Activated CD4-positive, CD25-positive, alpha-beta regulatory T cell (primary cell): Measurements from ENCODE around the gene TBCD.

Source experiments
- DNase-seq, 4 experiments: peaks; one replicate each; lab custom pipeline; 2025; lab: John Stamatoyannopoulos, UW

TBCD gene

DNA sequence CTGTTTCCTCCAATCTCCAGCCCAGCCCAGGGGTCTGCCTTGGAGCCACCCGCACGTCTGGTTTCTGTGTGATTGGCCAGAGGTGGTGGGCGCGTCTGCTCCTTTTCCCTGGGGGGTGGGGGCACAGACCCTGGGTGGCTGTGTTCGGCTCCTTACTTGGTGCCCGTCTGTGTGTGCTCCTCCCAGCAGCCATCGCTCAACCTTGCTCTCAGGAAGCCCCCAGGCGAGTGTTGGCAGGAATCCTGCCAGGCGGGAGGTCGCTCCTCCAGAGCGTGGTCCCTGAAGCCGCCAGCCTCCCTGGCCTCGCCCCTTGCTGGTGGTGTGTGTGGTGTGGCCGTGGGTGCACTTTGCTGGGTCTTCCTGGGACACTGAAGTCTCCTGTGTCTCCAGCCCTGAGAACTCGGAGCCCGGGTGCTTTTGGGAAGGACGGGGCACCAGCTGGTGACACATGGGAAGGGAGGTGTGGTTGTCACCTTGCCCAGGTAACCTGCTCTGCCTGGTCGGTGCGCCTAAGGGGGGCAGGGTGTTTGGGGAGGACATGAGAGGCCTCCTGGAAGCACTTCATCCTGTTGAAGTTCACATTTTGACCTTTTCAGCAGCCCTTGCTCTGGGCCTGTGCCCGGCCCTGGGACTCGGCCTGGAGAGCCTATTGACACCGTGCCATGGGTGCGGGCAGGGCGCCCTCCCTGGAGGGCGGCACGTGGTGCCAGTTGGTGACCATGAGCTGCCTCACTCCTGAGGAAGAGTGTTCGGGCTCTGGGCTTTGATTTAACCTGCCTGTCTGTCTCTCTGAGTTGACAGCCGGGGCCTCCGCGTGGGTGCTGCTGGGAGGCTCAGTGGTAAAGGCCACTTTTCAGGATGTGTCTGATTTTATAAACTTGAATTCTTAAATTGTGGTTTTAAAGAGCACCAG lies 137.0 kb downstream of the TBCD start:
- DNase-seq, result no peak

GRCh38 chr17:82889496-82890338 lies 137.9 kb downstream of the TBCD start:
- DNase-seq, result no peak

DNA sequence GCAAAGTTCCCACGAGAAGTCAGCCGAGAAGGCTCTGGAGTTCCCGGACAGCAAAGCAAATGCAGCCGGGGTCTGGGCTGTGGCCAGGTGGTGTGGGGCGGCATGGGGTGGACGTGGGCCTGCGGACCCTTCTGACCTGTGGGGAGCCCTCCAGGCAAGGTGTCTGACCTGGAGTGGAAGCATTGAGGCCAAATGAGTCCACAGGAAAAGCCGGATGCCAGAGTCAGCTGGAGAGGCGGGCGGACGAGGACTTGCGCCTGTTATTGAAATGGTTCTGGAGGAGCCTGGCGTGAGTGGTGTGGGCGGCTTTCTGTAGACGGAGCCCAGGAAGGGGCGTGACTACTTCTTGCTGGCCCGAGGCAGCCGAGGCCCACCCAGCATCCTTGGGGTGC lies 138.5 kb downstream of the TBCD start:
- DNase-seq, result no peak

- DNase-seq, result no peak
Observed at GRCh38 chr17:82890926-82891678, 139.2 kb downstream of the TBCD start.

DNA sequence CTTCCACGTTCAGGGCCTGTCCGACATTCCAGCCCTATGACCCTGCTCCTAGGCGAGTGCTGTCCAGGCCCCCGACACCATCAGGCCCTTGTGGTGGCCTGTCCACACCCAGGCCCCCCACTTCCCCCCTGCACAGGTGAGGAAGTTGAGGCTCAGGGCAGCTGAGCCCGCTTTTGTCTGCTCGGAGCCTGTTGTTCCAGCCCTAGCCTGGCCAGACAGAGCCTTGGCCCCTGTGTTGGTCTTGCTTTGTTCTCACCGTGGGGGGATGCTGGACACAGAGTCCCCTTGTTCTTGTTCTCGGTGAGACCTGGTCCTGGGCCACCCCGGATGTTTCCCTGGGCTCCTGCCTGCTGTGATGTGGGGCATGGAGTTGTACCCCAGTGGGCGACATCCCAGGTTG lies 140.0 kb downstream of the TBCD start:
- no peak for DNase-seq

GRCh38 chr17:82892899-82893565 lies 141.2 kb downstream of the TBCD start:
- peak in 2 of 4 experiments; percentile 46 to 55 for DNase-seq

GRCh38 chr17:82893779-82894178 lies 141.9 kb downstream of the TBCD start:
- DNase-seq, result no peak

DNA sequence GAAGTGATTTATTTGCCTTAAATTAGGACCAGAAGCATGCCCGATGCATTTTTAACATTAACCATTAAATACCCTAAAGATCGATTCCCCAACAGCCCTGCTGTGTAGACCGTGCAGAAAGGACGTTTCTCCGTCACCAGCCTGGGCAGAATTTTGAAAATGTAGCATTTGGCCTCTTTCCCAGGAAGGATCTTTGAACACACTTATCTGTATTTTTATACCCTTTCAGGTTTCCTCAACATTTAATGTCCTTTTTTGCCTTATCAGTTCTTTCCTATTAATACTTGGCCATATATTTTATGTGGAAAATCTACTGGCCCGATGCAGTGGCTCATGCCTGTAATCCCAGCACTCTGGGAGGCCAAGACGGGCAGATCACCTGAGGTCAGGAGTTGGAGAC lies 142.5 kb downstream of the TBCD start:
- no peak for DNase-seq

DNA sequence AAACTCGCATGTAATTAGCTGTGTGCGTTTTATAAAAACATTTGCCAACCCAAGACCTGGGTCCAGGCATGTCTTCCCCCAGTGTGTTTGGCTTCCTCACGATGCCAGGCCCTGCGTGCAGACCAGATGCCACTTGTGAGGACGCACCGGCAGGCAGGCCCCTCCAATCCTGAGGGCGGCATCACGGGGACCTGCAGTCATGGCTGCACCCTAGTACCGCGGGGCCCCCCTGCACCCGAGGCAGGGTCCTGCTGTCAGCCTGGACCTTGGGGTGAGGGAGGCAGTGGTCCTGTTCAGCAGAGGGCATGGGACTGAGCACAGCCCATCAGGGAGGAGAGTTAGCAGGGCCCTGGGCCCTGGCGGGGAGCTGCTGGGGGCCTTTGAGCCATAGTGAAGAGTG lies 143.2 kb downstream of the TBCD start:
- no peak for DNase-seq

GRCh38 chr17:82896071-82897000 lies 144.5 kb downstream of the TBCD start:
- DNase-seq, result no peak

GRCh38 chr17:82897514-82898249 lies 145.8 kb downstream of the TBCD start:
- DNase-seq, result no peak

GRCh38 chr17:82898976-82899514 lies 147.2 kb downstream of the TBCD start:
- DNase-seq, result no peak

GRCh38 chr17:82899941-82900340 lies 148.1 kb downstream of the TBCD start:
- DNase-seq, result no peak

GRCh38 chr17:82900741-82901140 lies 148.9 kb downstream of the TBCD start:
- no peak for DNase-seq

DNA sequence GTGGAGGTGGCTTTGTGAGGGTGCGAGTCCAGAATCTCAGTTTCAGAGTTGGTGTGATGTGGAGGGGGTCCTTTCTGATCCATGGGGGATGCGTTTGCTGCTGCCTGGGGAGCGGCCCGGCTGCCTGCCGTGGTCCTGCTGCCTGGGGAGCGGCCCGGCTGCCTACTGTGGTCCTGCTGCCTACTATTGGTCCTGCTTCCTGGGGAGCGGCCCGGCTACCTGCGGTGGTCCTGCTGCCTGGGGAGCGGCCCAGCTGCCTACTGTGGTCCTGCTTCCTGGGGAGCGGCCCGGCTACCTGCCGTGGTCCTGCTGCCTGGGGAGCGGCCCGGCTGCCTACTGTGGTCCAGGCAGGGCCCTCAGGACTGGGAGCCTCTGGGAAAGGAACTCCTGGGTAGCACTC lies 149.5 kb downstream of the TBCD start:
- DNase-seq, result no peak

GRCh38 chr17:82901856-82902255 lies 150.0 kb downstream of the TBCD start:
- no peak for DNase-seq

GRCh38 chr17:82902972-82903874 lies 151.4 kb downstream of the TBCD start:
- DNase-seq, result no peak

DNA sequence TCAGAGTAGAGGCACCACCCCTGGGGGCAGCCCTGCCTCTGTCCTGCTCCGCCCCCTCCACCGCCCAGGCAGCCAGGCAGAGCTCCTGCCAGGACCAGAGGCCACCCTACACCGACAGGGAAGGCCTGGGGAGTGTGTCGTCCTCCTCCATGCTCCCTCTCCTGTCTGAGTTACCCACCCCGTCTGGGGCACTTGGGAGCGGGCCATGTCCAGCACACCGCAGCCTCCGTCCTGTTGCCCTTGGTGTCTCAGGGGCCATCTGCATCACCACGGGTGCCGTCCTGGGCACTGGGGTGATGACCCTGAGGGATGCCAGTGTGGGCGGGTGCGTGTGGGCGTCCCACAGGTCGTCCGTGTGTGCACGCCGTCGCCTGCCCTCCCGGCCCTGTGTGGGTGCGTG lies 153.3 kb downstream of the TBCD start:
- DNase-seq, result no peak
